ENCODE data around the gene ADGRA3. TPM values are rescaled to one million over a fixed set of nuclear protein-coding genes. Genes with fewer than 3 reads are reported as not detected.

The ADGRA3 gene
- total and polyA plus RNA-seq, 2 donors (not counting 3 experiments of a cell fraction or from before 2014, with no cell fraction given): 17.2 to 36.2 TPM

DNA sequence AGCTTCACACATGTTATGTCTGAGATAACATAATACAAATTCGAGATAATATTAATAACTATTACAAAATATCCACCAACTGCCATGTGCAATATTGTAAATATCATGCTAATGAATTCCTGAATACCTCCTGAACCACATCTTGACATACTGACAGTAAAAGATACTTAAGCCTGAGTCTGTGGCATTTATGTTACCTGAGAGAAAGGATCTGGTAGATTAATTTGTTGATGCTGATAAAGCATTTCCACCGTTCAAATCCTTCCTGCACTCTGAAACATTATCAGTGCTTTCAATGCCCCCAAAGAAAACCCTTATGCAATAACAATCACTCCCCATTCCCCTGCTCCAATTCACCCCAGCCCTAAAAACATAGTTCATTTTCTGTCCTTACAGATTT lies 38.8 kb upstream of the ADGRA3 start:
- Histone ChIP-seq H3K9me1 (replicated peaks; ENCODE audit: control insufficient read depth, extremely low read depth, insufficient read depth, low read length) (no peaks in the 10 kb centered on the region), H3K36me3 (ENCODE audit: control insufficient read depth in 2 of 2, extremely low read depth in 1 of 2, insufficient read depth in 2 of 2, low read length in 2 of 2) (no peaks in the 10 kb centered on the region), H3K27ac (ENCODE audit: insufficient read depth, low read depth, low read length) (no peak overlapping the region), H3K9ac (replicated peaks; ENCODE audit: extremely low read depth, insufficient read depth, low read length) (no peak overlapping the region), H3K9me3 (replicated peaks; ENCODE audit: control insufficient read depth, insufficient read depth, low read length) (no peaks in the 10 kb centered on the region), H3K79me2 (ENCODE audit: control insufficient read depth, insufficient read depth, low read length) (no peaks in the 10 kb centered on the region), H3K4me3 (replicated peaks in 1 of 3; ENCODE audit: insufficient read depth in 1 of 3, low read depth in 1 of 3, low read length in 3 of 3) (no peak overlapping the region), H2AFZ (ENCODE audit: low read depth, low read length) (no peak overlapping the region), H3K4me2 (ENCODE audit: insufficient read depth, low read length) (no peak overlapping the region), H4K20me1 (replicated peaks; ENCODE audit: control insufficient read depth, extremely low read depth, insufficient read depth, low read length) (no peaks in the 10 kb centered on the region), H3K4me1 (ENCODE audit: control insufficient read depth, extremely low read depth, insufficient read depth, low read length) (no peaks in the 10 kb centered on the region), H3K27me3 (ENCODE audit: control insufficient read depth in 2 of 2, insufficient read depth in 2 of 2, low read length in 2 of 2) (no peaks in the 10 kb centered on the region)
- BruUV-seq (replicated peaks): no TSS peak
- FAIRE-seq (no peak), DNase-seq (ENCODE audit: low read depth, low spot score) (no peak)
- dilution Hi-C loops (cut with MboI; ENCODE audit: extremely low pct_ligation_motif_present, low sequenced_read_pairs): no loop called here
- ChIA-PET CTCF (no interaction called here), POLR2A (no interaction called here)
- TF ChIP-seq POLR2A (IDR thresholded peaks at IDR 0.05; ENCODE audit: low read depth, low read length) (no peak), FOS (IDR thresholded peaks at IDR 0.05; ENCODE audit: borderline replicate concordance, insufficient read depth, low read length) (no peak), EZH2 (IDR thresholded peaks at IDR 0.05; ENCODE audit: borderline replicate concordance, low read depth, low read length, severe bottlenecking) (no peak), MYC (IDR thresholded peaks at IDR 0.05; ENCODE audit: low read depth, low read length) (no peak), JUN (IDR thresholded peaks at IDR 0.05; ENCODE audit: borderline replicate concordance, insufficient read depth, insufficient read length, low read depth) (no peak), GATA2 (IDR thresholded peaks at IDR 0.05; ENCODE audit: insufficient read depth, insufficient read length, low read depth, low read length) (no peak), POLR2AphosphoS5 (IDR thresholded peaks at IDR 0.05; ENCODE audit: insufficient read depth, low read depth, low read length) (no peak)
- TF ChIP-seq, protein P1, sequence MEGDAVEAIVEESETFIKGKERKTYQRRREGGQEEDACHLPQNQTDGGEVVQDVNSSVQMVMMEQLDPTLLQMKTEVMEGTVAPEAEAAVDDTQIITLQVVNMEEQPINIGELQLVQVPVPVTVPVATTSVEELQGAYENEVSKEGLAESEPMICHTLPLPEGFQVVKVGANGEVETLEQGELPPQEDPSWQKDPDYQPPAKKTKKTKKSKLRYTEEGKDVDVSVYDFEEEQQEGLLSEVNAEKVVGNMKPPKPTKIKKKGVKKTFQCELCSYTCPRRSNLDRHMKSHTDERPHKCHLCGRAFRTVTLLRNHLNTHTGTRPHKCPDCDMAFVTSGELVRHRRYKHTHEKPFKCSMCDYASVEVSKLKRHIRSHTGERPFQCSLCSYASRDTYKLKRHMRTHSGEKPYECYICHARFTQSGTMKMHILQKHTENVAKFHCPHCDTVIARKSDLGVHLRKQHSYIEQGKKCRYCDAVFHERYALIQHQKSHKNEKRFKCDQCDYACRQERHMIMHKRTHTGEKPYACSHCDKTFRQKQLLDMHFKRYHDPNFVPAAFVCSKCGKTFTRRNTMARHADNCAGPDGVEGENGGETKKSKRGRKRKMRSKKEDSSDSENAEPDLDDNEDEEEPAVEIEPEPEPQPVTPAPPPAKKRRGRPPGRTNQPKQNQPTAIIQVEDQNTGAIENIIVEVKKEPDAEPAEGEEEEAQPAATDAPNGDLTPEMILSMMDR (IDR thresholded peaks at IDR 0.05; ENCODE audit: extremely low read depth in 1 of 2, insufficient read depth in 1 of 2, low read depth in 1 of 2, low read length in 2 of 2): no peak
- TF ChIP-seq, protein P2, sequence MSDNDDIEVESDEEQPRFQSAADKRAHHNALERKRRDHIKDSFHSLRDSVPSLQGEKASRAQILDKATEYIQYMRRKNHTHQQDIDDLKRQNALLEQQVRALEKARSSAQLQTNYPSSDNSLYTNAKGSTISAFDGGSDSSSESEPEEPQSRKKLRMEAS (IDR thresholded peaks at IDR 0.05; ENCODE audit: insufficient read depth, insufficient read length): no peak
- intact Hi-C loops (cut with micrococcal nuclease): no loop called here

Data from endothelial cell of umbilical vein (primary cell).